BJ (cell line): ENCODE data around the gene ATG16L1. TPM values are rescaled to one million over a fixed set of nuclear protein-coding genes. Genes with fewer than 3 reads are reported as not detected.

Experiments used
- CTCF ChIA-PET: fragments of 350-600 bp; formaldehyde crosslinking; extraction: SDS; loops from one replicate; lab custom pipeline; 2021; ENCODE audit warnings: antibody characterized with exemption, inconsistent platforms; lab: Yijun Ruan, JAX
- POLR2A ChIA-PET: fragments of 300-600 bp; sonication (Branson Sonifier 250); formaldehyde crosslinking; extraction: SDS; loops from one replicate; lab custom pipeline; 2021; ENCODE audit warnings: antibody characterized with exemption; lab: Charles Lee
- DNase-seq: peaks from one replicate; pipeline ENCODE4 v3.0.0-alpha.2; 2011; ENCODE audit warnings: low read depth
- H3K27me3 ChIP-seq: 2 replicates; pipeline ENCODE4 v1.6.0; 2011; ENCODE audit warnings: low read length; ENCODE audit not compliant: control insufficient read depth, insufficient read depth
- H3K36me3 ChIP-seq: 2 replicates; pipeline ENCODE4 v1.5.1; 2011; ENCODE audit warnings: low read length; ENCODE audit not compliant: control insufficient read depth, insufficient read depth
- H3K4me3 ChIP-seq: 2 replicates; pipeline ENCODE4 v1.5.1; 2011; ENCODE audit warnings: low read depth, mild to moderate bottlenecking, control low read depth, low read length
- CTCF ChIP-seq: IDR thresholded peaks from 2 replicates; pipeline ENCODE4 v1.5.1; 2011; ENCODE audit warnings: low read depth, mild to moderate bottlenecking, control low read depth, inconsistent platforms, low read length, moderate library complexity; ENCODE audit not compliant: insufficient read depth
- polyA plus RNA-seq: library from polyadenylated mRNA; depleted of rRNA; stranded (reverse); fragments of >200 nt; gene quantifications from 2 replicates; pipeline ENCODE4 v1.2.3, GENCODE V29; 2011

Gene ATG16L1
- polyA plus RNA-seq, 1 experiment, result 26.4 TPM

- DNase-seq, result no peak
- Histone ChIP-seq H3K27me3 (no peaks in the 10 kb centered on the region), H3K4me3 (no peak overlapping the region), H3K36me3 (no peaks in the 10 kb centered on the region)
- no peak for TF ChIP-seq CTCF
- POLR2A ChIA-PET, result no interaction called here
- CTCF ChIA-PET, result interaction anchor here (1.2 kb wide), 1 partner anchor 8 kb away, joined by 5 read pairs; no protein-coding TSS in a partner anchor
These were observed 9.1 kb upstream of the ATG16L1 start for GRCh38 chr2:233242231-233242927.

GRCh38 chr2:233243348-233243747, 8.1 kb upstream of the ATG16L1 start:
- no peaks in the 10 kb centered on the region for H3K27me3 ChIP-seq
- no peak for DNase-seq
- ChIA-PET CTCF (no interaction called here), POLR2A (no interaction called here)
- TF ChIP-seq CTCF, result no peak
- H3K4me3 ChIP-seq, result no peak overlapping the region
- no peaks in the 10 kb centered on the region for H3K36me3 ChIP-seq

- POLR2A ChIA-PET, result no interaction called here
- TF ChIP-seq CTCF, result no peak
- Histone ChIP-seq H3K4me3 (no peak overlapping the region), H3K27me3 (no peaks in the 10 kb centered on the region), H3K36me3 (no peaks in the 10 kb centered on the region)
- no peak for DNase-seq
- CTCF ChIA-PET, result interaction anchor here (0.6 kb wide), 1 partner anchor 131 kb away, joined by 3 read pairs; no protein-coding TSS in a partner anchor
These were observed 6.7 kb upstream of the ATG16L1 start for GRCh38 chr2:233244818-233245217.

GRCh38 chr2:233245406-233245805, 6.1 kb upstream of the ATG16L1 start:
- no peak overlapping the region for H3K4me3 ChIP-seq
- POLR2A ChIA-PET, result no interaction called here
- TF ChIP-seq CTCF, result no peak
- no peak for DNase-seq
- H3K27me3 ChIP-seq, result no peaks in the 10 kb centered on the region
- H3K36me3 ChIP-seq, result no peaks in the 10 kb centered on the region
- CTCF ChIA-PET, result interaction anchor here (0.6 kb wide), 1 partner anchor 132 kb away, joined by 3 read pairs; no protein-coding TSS in a partner anchor

GRCh38 chr2:233247116-233247515, 4.4 kb upstream of the ATG16L1 start:
- no peak for TF ChIP-seq CTCF
- no peak overlapping the region for H3K4me3 ChIP-seq
- no peaks in the 10 kb centered on the region for H3K36me3 ChIP-seq
- ChIA-PET CTCF (interaction anchor here (1.1 kb wide), 2 partner anchors 15 to 437 kb away, joined by 3 to 5 read pairs; no protein-coding TSS in a partner anchor), POLR2A (interaction anchor here (0.5 kb wide), 1 partner anchor 616 kb away, joined by 3 read pairs; no protein-coding TSS in a partner anchor)
- DNase-seq, result no peak
- no peaks in the 10 kb centered on the region for H3K27me3 ChIP-seq
